Activated naive CD8-positive, alpha-beta T cell treated with anti-CD3 and anti-CD28 coated beads, Interleukin-2, amount 50 U/mL, for 16 hours (primary cell): ENCODE measurements around the gene AGAP1.
"Not testable (repeated sequence)": the region's sequence is repeated elsewhere in the genome, so short reads cannot be mapped to it uniquely, and the experiment has no call there.

Source experiments
- DNase-seq: peaks from one replicate; pipeline ENCODE4 v3.0.0-alpha.2; 2020; ENCODE audit warnings: low read depth, low spot score

The AGAP1 gene

DNA sequence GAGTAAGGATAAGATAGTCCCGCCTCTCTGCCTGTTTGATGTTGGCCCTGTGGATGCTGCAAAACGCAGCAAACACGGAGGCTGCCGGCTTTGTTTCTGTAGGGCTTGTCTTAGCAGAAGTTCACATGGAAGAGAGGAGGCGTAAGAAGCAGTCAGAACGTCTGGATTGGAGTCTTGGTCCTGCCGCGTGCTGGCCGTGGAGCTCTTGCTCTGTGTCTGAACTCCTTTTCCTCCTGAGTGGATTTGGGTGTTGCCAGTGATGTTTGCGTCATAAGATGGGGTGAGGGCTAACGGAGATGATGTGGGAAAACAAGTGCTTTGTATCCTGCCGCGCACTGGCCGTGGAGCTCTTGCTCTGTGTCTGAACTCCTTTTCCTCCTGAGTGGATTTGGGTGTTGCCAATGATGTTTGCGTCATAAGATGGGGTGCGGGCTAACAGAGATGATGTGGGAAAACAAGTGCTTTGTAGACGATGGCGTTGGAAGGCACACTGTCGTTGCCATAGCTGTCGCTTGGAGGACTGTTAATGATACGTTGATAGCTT, 240.9 kb downstream of the AGAP1 start:
- DNase-seq: no peak

DNA sequence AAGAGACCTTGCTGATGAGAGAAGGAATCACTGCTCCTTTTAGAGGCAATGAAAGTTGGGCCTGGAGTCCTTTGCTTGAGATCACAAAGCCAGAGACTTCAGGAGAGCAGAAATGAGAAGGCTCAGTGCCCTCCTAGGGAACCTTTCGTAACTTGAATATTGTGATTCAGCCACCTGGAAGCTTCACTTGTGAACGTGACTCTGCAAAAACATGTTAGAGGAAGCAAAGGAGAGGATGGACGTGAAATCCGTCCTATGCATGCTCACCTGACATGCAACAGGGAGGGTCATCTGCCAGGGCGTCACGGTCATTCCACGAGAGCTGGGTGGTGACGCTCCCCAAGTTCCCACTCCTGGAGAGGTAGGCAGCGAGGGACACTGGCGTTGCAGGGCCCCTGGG, 243.6 kb downstream of the AGAP1 start:
- no peak for DNase-seq

DNA sequence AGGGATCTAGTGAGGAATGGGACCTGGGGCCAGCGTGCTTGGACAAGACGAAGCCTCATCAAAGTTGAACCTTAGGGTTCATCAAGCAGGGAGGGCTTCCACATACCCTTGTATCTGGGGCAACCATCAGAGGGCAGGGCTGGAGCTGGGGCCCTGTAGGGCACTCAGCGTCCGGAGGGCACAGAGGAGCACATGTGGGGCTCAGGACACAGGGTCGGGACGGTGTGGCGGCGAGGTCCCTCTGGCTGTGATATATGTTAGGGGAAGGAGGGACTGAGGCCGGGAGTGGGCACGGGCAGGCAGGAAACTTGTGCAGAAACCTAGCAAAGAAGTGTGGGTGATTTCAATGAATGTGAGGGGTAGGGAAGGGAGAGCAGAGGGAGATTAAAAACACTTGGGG, 244.0 kb downstream of the AGAP1 start:
- DNase-seq: no peak

DNA sequence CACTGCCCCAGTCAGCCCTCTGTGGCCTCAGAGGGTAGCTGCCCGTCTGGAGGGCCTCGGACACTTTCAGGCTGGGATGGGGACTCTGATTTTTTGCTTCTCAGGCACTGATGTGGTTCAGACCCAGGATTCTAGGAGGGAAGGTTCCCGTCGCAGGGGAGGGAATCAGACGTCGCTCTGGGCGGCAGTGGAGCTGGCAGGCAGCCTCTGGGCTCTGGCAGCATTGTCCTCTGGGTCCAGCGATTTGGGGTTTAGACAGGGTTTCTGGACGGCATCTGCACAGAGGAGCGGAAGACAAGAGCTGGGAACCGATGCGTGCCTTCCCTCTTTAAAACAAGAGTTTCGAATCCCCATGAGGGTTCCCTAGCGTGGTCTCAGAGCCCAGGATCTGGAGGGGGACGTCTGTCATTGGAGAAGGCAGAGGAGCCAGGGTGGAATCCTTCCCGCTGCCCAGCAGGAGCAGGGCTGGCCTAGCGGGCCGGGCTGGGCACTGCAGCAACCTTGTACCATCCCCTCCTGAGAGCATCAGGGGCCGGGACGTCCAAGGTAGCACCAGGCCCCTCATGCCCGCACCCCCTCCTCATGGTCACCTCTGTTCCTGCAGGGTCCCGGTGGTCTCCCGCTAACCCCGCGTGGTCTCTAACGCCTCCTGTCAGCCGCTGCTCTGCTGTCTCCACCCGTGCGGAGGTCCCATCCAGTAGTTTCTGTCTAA, 246.0 kb downstream of the AGAP1 start:
- DNase-seq: no peak

DNA sequence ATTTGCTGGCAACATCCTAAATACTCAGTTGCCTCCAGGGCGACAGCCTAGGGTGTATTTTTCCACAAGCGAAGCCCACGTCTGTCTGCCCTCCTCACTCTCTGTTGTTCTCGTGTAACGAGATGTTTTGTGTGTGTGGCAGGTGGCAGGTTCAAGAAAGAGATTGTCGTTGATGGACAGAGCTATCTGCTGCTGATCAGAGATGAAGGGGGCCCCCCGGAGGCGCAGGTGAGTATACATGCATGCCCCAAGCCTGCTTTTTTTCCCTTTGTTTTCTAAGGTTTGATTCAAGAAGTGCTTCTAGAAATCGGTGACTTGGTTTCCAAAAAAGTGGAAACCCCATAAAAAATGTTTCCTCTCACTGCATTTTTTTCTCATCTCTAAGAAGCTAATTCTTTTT, 247.0 kb downstream of the AGAP1 start:
- no peak for DNase-seq

DNA sequence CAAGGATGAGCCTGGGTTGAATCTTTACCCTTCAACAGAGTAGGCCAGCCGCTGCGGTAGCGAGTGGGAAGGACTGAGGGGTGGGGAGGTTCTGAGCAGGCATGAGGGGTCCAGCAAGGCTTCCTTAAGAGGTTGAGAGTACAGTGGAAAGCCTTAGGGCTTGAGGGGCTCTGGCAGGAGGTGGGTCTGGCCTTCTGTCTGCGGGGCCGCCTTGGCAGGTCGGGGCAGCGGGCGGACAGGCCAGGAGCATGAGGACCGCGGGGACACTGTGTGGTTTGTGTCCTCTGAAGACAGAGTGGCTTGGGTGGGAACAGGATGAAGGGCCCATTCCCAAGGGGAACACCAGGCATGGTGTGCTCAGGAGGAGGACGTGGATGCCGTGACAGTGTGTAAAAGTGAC, 250.3 kb downstream of the AGAP1 start:
- DNase-seq: no peak

DNA sequence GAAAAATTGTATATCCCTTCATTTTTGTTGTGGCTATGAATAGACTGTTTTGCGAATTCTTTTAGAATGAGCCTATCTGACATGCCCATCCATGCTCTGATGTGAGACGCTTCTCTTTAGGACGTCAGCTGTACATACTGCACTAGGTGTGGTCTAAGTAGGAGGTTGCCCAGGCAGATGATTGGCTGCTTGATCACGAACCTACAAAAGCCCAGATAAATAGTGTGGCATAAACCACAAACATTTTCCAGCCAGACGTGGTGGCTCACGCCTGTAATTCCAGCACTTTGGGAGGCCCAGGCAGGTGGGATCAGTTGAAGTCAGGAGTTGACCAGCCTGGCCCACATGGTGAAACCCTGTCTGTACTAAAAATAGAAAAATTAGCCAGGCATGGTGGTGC, 251.8 kb downstream of the AGAP1 start:
- no peak for DNase-seq

DNA sequence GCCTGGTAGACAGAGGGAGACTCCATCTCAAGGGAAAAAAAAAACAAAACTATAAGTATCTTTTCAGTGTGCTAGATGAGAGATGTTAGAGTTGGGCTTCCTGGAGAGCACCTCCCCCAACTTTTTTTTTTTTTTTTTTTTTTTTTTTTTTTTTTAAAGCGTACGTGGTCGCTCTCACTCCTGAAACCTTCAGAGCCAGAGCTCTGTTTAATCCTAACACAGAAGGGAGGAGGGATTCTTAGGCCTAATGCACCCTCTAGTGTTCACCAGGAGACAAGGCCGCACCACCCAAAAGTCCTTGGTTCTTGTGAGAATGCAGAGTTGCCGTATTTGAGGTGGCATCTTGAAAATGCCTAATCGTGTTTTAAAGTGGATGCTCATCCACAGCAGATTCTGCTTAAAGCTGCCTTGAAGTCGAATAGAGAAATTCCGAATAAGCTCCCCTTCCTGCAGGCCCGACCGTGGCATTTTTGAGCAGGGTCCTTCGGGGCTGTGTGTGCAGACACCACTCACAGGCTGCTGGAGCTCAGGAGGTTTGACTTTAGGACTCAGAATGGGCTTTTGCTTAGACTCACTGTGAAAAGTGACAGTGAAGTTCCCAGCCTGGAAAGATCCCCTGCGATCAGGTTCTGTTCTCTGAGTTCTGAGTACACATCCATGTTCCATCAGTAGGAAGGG, 252.6 kb downstream of the AGAP1 start:
- no peak for DNase-seq

DNA sequence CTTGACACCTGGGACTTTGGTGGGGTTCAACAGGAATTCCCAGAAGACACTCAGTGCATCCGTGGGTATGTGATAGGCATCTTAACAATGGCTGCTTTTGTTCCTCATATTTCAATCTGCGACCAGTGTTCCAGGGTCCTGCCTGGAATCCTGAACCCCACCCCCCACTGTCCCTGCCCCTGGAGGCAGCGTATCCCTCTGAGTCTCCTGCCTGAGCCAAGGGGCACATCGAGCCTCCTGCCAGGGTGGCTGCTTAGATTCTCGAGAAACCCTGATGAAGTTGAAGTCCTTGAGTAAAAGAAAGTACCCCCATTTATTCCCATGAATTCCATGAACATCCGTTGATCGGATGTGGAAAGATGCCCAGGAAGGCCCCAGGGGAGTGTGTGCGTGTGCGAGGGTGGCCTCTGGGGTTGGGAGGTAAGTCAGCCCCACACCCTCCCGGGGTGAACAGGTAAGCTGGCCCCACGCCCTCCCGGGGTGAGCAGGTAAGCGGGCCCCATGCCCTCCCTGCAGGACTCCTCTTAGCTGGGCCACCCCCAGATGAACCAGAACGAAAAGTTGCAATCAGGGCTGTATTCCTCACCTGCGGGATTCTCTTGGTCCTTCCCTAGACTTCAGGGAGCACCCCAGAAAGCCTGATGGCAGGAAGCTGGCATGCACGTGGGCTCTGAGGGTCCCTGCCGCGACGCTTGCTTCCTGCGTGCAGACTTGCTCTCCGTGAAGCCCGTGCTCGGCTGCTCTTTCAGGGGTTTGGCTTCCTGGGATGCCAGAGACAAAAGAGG, 253.3 kb downstream of the AGAP1 start:
- no peak for DNase-seq

DNA sequence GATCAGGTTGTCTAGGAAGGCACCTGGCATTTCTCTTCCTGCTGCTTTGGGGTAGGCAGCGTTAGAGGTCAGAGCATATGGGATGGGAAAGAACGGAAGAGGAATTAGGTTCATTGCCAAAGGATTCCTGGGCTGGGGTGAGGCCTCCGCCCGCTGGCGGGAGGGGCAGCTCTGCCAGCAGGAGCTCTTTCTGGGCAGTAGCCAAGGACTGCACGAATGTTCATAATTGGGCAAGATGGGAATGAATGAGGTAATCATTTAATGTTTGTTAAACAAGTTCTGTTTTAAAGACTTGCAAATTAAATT, 253.9 kb downstream of the AGAP1 start:
- no peak for DNase-seq

DNA sequence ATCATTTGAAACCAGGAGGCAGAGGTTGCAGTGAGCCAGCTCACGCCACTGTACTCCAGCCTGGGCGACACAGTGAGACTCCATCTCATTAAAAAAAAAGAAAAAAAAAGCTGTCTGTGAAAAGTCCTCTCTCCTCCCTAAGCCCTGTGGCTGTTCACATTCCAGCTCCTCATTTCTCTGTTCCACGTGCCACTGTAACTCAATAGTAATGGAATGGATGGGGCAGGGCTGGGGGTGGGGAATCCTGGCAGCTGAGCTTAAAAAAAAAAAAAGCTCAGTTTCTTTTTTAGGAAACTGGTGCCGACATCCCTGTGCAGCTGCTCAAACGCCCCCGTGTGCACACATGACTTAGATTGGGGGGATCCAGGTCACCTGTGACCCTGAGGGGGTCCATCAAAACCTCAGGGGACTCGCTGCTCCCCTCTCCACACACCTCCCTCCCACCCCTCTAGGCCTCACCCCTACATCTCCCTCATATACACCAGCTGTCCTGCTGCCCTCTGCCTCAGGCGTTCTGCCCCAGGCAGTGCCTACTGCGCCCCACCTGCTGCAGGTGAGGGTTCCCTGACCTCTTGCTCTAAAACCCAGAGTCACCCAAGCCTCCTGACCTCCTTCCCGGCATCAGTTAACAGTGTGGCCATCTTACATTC, 255.4 kb downstream of the AGAP1 start:
- DNase-seq: no peak

DNA sequence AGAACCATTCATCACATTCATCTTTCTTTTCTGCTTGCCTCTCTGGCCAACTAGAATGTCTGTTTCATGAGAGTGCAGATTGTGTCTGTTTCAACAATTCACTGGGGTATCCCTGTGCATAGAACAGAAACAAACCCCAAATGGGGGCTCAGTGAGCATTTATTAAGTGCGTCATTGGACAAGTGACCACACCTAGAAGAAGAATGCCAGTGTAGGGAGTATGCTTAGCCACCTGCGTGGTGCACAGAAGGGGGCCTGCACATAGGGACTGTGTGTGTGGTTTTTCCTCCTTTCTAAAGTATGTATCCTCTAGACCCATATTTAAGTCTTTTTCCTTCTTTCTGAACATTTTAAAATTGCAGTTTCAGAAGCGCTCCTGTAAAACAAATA, 255.9 kb downstream of the AGAP1 start:
- DNase-seq: no peak

DNA sequence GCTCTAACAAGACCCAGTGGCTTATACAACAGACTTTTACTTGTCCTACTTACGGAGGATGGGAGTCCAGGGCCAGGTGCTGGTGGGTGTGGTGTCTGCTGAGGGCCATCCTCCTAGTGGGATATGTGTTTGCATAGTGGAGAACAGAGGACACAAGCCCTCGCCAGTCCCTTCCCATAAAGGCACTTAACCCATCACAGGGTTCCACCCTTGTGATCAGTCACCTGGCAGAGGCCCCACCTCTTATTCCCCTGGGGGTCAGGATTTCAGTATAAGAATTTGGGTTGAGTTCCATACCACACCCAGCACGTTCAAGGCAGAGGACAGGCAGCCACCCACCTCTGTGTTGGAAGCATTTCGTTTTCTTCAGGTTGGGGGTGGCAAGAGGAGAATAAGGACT, 259.0 kb downstream of the AGAP1 start:
- no peak for DNase-seq

DNA sequence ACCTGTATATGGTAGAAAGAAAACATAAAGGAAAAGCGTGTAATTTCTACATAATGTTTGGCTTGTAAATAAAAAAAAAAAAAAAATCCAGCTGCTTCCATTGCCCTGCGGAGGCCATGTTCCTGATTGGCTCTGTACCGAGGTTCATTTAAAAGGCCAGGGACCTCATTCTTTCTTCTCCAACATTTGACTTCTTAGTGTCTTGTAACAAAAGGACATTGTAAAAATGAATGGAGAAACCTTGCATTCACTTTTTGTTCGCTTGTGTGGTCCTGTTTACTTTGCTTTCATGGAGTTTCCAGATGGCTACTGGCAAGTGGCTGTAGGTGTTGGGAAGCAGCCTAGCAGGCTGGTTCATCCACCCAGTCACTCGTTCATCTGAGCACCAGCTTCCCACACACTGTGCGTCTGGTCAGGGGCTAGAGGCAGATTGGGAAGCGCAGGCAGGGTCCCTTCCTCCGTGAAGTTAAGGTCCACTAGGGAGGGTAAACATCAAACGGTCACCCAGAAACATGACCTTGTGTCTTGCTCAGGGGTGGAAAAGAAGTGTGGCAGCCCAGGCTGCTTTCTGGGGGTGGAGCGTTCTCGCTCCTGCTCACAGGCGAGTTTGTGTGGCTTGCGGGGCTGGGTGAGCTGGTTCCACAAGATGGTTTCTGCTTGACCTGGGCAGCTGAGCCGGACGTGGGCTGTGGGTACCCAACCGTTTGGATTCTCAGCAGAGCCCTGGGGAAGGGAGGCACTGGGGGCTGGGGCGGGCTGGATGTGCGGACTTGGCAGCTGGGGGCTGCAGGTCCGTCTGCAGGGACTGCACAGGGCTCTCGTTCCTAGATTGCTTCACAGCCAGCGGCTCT, 260.7 kb downstream of the AGAP1 start:
- DNase-seq: no peak

DNA sequence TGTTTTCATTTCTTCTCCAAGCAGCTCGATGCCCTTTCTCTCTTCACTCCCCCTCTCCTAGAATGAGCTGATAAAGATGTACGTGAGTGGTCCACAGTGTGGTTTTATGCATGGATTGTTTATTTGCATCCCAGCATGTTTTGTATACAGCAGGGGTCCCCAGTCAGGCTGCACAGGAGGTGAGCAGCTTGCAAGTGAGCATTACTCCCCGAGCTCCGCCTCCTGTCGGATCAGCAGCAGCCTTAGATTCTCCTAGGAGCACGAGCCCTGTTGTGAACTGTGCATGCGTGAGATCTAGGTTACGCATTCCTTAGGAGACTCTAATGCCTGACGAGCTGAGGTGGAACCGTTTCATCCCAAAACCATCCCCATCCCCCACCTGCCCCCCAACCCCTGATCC, 262.6 kb downstream of the AGAP1 start:
- no peak for DNase-seq

DNA sequence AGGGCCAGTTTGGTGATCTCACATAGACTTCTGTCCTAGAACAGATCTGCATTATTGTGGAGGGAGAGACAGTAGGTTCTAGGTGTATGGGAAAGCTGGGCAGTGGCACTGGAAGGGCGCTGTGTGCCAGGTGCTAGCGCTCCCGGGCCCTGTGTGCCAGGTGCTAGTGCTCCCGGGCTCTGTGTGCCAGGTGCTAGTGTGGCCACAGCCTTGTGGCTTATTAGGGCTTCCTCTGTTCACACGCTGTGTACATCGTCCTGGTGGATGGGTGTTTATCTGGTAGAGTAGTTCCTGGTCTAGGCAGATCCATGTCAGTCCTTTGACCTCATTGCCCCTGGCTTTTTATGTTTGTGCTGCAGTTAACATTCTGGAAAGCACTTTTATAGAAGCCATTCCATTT, 263.4 kb downstream of the AGAP1 start:
- no peak for DNase-seq

DNA sequence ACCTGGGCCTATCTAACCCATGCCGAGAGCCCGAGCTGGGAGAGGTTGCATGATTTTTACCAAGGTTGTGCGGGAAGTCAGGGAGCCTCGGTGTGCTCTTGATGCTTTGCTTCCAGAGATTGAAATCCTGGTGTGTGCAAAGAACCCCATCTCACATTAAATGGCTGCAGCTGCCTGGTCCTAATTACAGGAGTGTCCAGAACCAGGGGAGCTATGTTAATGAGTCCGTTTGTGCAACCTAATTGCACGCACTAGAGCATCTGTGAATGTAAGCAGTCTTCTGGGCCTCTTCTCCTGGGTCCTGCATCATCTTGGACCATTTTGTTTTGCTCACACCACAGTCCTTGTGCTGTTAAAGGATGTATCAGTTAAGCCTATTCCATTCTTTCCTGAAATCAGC, 263.8 kb downstream of the AGAP1 start:
- DNase-seq: no peak

DNA sequence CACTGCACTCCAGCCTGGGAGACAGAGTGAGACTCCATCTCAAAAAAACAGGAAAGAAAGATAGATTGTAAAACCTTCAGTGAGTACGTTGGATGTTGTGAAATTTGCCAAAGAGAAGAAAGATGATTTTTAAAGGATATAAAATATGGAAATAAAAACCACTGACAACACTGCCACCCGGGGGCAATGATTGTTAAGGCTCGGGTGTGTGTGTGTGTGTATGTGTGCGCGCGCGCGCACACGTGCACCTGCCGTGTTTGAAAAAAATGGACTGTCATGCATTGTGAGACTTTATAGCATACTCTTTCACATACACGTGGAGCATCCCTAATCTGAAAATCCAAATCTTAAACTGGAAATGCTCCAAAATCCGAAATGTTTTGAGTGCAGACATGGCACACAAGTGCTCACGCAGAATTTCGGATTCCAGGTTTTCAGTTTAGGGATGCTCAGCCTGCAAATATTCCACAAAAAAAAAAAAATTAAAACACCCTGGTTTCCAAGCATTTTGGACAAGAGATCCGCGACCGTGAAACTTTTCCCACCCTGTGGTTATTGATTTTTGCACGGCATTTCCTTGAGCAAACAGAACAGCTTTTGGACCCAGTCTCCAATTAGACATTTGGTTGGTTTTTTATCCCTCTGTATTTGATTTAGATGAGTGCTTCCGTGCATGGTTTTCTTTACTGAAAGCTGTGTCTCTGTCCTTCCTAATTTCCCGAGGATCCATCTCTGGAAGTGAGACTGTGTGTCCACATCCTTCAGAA, 269.2 kb downstream of the AGAP1 start:
- no peak for DNase-seq

DNA sequence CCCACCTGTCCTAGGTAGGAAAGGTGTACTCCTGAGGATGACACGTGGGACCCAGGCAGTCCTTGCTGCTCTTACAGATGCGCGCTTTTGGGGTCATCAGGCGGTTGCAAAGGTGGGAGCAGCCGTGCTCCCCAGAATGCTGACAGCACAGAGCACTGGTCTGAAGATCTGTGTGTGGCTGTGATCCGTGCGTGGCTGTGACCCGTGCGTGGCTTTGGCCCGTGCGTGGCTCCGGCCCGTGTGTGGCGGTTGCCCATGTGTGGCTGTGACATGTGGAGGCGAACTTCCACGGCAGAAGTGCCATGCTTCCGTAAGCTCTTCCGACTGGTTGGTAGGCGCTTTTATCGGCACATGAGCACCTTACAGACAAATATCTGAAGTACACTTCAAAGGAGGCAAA, 270.0 kb downstream of the AGAP1 start:
- DNase-seq: no peak

DNA sequence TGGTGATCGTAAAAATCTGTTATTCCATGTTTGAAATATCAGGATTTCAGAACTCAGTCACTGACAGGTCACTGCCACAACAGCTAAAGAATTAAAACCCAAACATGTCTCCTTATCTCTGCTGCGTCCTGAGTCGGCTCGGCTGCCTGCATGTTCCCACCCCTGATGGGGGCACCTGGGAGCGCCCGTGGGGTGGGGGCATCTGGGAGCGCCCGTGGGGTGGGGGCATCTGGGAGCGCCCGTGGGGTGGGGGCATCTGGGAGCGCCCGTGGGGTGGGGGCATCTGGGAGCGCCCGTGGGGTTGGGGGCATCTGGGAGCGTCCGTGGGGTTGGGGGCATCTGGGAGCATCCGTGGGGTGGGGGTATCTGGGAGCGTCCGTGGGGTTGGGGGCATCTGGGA, 270.6 kb downstream of the AGAP1 start:
- not testable (repeated sequence) for DNase-seq
